ENCODE measurements around the gene SLC6A8.

GRCh38 chrX:153725039-153725831 is 37.5 kb downstream of the SLC6A8 start:
- TF ChIP-seq, protein P1, sequence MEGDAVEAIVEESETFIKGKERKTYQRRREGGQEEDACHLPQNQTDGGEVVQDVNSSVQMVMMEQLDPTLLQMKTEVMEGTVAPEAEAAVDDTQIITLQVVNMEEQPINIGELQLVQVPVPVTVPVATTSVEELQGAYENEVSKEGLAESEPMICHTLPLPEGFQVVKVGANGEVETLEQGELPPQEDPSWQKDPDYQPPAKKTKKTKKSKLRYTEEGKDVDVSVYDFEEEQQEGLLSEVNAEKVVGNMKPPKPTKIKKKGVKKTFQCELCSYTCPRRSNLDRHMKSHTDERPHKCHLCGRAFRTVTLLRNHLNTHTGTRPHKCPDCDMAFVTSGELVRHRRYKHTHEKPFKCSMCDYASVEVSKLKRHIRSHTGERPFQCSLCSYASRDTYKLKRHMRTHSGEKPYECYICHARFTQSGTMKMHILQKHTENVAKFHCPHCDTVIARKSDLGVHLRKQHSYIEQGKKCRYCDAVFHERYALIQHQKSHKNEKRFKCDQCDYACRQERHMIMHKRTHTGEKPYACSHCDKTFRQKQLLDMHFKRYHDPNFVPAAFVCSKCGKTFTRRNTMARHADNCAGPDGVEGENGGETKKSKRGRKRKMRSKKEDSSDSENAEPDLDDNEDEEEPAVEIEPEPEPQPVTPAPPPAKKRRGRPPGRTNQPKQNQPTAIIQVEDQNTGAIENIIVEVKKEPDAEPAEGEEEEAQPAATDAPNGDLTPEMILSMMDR (IDR thresholded peaks at IDR 0.05; ENCODE audit: extremely low read depth in 1 of 2, insufficient read depth in 1 of 2, low read depth in 1 of 2, low read length in 2 of 2): no peak
- no peak for TF ChIP-seq POLR2AphosphoS5 (IDR thresholded peaks at IDR 0.05; ENCODE audit: insufficient read depth, low read depth, low read length)
